A673 (cell line): ENCODE measurements around the gene CCDC63.

Experiments
- EZH2 ChIP-seq: fragments of 200-600 bp; sonication (generic); IDR thresholded peaks from 2 replicates; pipeline ENCODE4 v1.6.1; 2017; ENCODE audit warnings: borderline replicate concordance, low read depth, mild to moderate bottlenecking, mixed read lengths, antibody characterized with exemption, low read length; ENCODE audit not compliant: poor library complexity, severe bottlenecking
- TF ChIP-seq, protein P1 (sequence below): fragments of 300-800, 200-600 bp; sonication (generic); conservative IDR thresholded peaks from 2 replicates; pipeline ENCODE4 v1.5.1; 2017; ENCODE audit warnings: low read depth, mild to moderate bottlenecking, antibody characterized with exemption, low read length, moderate library complexity, mixed read lengths

DNA sequence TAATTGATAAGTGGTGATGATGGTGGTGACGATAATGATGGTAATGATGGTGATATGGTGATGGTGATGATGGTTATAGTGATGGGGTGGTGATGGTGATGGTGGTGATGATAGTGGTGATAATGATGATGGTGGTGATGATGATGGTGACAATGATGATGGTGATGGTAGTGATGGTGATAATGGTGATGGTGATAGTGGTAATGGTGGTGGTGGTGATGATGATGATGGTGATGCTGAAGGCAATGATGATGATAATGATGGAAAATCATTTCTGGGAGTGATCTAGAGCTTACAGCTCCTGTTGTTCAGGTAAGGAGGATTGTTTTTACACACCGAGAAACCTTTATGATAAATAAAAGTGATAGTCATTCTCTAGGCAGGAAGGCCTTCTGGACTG lies 33.9 kb downstream of the CCDC63 start:
- TF ChIP-seq, protein P1, sequence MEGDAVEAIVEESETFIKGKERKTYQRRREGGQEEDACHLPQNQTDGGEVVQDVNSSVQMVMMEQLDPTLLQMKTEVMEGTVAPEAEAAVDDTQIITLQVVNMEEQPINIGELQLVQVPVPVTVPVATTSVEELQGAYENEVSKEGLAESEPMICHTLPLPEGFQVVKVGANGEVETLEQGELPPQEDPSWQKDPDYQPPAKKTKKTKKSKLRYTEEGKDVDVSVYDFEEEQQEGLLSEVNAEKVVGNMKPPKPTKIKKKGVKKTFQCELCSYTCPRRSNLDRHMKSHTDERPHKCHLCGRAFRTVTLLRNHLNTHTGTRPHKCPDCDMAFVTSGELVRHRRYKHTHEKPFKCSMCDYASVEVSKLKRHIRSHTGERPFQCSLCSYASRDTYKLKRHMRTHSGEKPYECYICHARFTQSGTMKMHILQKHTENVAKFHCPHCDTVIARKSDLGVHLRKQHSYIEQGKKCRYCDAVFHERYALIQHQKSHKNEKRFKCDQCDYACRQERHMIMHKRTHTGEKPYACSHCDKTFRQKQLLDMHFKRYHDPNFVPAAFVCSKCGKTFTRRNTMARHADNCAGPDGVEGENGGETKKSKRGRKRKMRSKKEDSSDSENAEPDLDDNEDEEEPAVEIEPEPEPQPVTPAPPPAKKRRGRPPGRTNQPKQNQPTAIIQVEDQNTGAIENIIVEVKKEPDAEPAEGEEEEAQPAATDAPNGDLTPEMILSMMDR = no peak
- no peak for TF ChIP-seq EZH2
